NCI-H1417 (cell line): ENCODE measurements around the gene RPN1.

Experiments
- DNase-seq, 3 experiments: peaks; one replicate each; lab custom pipeline; 2025; lab: John Stamatoyannopoulos, UW

RPN1 gene

GRCh38 chr3:128578346-128578745, 72.3 kb downstream of the RPN1 start:
- no peak for DNase-seq

- no peak for DNase-seq
Observed at GRCh38 chr3:128577711-128578110, 72.9 kb downstream of the RPN1 start.

- no peak for DNase-seq
Observed at GRCh38 chr3:128576290-128576689, 74.3 kb downstream of the RPN1 start.

- DNase-seq = no peak
Observed at GRCh38 chr3:128575777-128576176, 74.8 kb downstream of the RPN1 start.

GRCh38 chr3:128573707-128574162, 76.9 kb downstream of the RPN1 start:
- no peak for DNase-seq

- DNase-seq = no peak
Observed at GRCh38 chr3:128573160-128573559, 77.5 kb downstream of the RPN1 start.

- no peak for DNase-seq
Observed at GRCh38 chr3:128572644-128573105, 77.9 kb downstream of the RPN1 start.

GRCh38 chr3:128572013-128572412, 78.6 kb downstream of the RPN1 start:
- DNase-seq = no peak
